Brain microvascular endothelial cell (primary cell): ENCODE data around the gene LRRK1.

Experiments used
- DNase-seq: peaks from one replicate; pipeline ENCODE4 v3.0.0-alpha.2; 2020
- H3K27ac ChIP-seq: fragments of 250-450 bp; sonication (Bioruptor Pico); 2 replicates; pipeline ENCODE4 v1.5.1; 2020; ENCODE audit warnings: mild to moderate bottlenecking, moderate library complexity
- H3K27me3 ChIP-seq: fragments of 250-450 bp; sonication (Bioruptor Pico); replicated peaks from 2 replicates; pipeline ENCODE4 v1.5.1; 2020; ENCODE audit warnings: mild to moderate bottlenecking
- H3K36me3 ChIP-seq: fragments of 250-450 bp; sonication (Bioruptor Pico); replicated peaks from 2 replicates; pipeline ENCODE4 v1.5.1; 2020; ENCODE audit warnings: mild to moderate bottlenecking
- H3K4me3 ChIP-seq: 2 replicates; pipeline ENCODE4 v1.5.1; 2011; ENCODE audit warnings: low read depth, mild to moderate bottlenecking, control low read depth, low read length, moderate library complexity
- CTCF ChIP-seq: IDR thresholded peaks from 2 replicates; pipeline ENCODE4 v1.5.1; 2011; ENCODE audit warnings: low read depth, mild to moderate bottlenecking, moderate library complexity, low read length, control low read depth, inconsistent platforms; ENCODE audit errors: missing control alignments
- in situ Hi-C: cut with HindIII; loops from 2 replicates; pipeline ENCODE4 v1.10.0; 2017; ENCODE audit warnings: low sequenced_read_pairs, low pct_ligation_motif_present

The LRRK1 gene

DNA sequence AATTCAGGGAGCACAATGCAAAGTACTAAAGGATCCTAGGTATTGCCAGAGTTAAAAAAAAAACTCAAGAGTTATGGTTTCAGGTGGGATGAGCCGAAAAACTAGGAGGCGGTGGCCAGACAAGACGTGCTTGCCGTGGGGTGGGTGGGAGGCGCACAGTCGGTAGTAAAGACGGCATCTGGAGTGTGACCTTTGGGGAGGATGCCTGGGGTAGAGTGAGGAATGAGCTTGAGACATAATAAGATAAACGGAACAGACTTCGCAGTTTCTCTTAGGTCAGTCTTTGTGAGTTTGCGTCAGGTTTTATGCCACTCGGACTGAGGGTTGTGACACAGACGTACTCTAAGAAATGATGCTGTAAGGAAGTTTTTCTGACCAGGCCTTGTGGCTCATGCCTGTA is 139.6 kb downstream of the LRRK1 start:
- in situ Hi-C loops, result no loop called here
- H3K27ac ChIP-seq, result no peak overlapping the region
- no peak overlapping the region for H3K4me3 ChIP-seq
- no peaks in the 10 kb centered on the region for H3K36me3 ChIP-seq
- TF ChIP-seq CTCF, result no peak
- DNase-seq, result no peak
- no peaks in the 10 kb centered on the region for H3K27me3 ChIP-seq

GRCh38 chr15:101059381-101060341 is 140.5 kb downstream of the LRRK1 start:
- no peak overlapping the region for H3K4me3 ChIP-seq
- H3K36me3 ChIP-seq, result no peaks in the 10 kb centered on the region
- DNase-seq, result no peak
- in situ Hi-C loops, result no loop called here
- no peak for TF ChIP-seq CTCF
- H3K27ac ChIP-seq, result no peak overlapping the region
- H3K27me3 ChIP-seq, result no peaks in the 10 kb centered on the region

- Histone ChIP-seq H3K27ac (no peak overlapping the region), H3K36me3 (no peaks in the 10 kb centered on the region), H3K27me3 (no peaks in the 10 kb centered on the region), H3K4me3 (no peak overlapping the region)
- in situ Hi-C loops, result no loop called here
- no peak for TF ChIP-seq CTCF
- DNase-seq, result no peak
Observed at GRCh38 chr15:101060576-101061551, 141.7 kb downstream of the LRRK1 start.

DNA sequence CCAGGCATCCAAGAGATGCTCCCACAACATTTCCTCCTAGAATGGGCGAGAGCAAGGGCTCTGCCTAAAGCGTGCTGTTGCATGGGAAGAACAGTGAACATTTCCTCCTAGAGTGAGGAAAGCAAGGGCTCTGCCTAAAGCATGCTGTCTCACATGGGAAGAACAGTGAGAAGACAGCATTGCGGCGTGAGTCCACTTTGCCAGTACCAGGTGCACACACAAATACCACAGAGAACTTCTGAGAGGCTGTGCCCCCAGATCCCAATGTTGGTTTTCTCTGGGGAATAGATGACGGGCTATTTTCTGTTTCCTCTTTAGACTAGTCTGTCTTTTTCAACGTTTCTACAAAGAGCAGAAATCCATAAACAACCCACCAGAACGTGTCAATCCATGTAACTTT is 142.9 kb downstream of the LRRK1 start:
- Histone ChIP-seq H3K4me3 (no peak overlapping the region), H3K27ac (no peak overlapping the region), H3K36me3 (no peaks in the 10 kb centered on the region), H3K27me3 (no peaks in the 10 kb centered on the region)
- TF ChIP-seq CTCF, result no peak
- no peak for DNase-seq
- in situ Hi-C loops, result no loop called here

GRCh38 chr15:101062471-101063171 is 143.5 kb downstream of the LRRK1 start:
- Histone ChIP-seq H3K4me3 (no peak overlapping the region), H3K27me3 (no peaks in the 10 kb centered on the region), H3K36me3 (no peaks in the 10 kb centered on the region), H3K27ac (no peak overlapping the region)
- in situ Hi-C loops, result no loop called here
- no peak for DNase-seq
- no peak for TF ChIP-seq CTCF
